GM21717 (cell line): ENCODE data around the gene SCYL1.

Experiments used
- ATAC-seq: cut with Tn5 transposase; IDR thresholded peaks from one replicate; pipeline ENCODE4 v1.9.1; 2021; ENCODE audit warnings: mild to moderate bottlenecking, moderate library complexity; ENCODE audit not compliant: unreplicated experiment

Gene SCYL1

GRCh38 chr11:65551572-65552387, 26.9 kb downstream of the SCYL1 start:
- ATAC-seq: no peak

- ATAC-seq: no peak
These were observed 27.6 kb downstream of the SCYL1 start for GRCh38 chr11:65552388-65552951.

- ATAC-seq: no peak
These were observed 28.6 kb downstream of the SCYL1 start for GRCh38 chr11:65553301-65554001.

- ATAC-seq: no peak
These were observed 29.4 kb downstream of the SCYL1 start for GRCh38 chr11:65554057-65554818.

GRCh38 chr11:65554842-65555430, 30.1 kb downstream of the SCYL1 start:
- no peak for ATAC-seq

GRCh38 chr11:65555693-65556231, 30.9 kb downstream of the SCYL1 start:
- ATAC-seq: no peak

GRCh38 chr11:65556470-65557279, 31.8 kb downstream of the SCYL1 start:
- ATAC-seq: no peak

- no peak for ATAC-seq
These were observed 32.6 kb downstream of the SCYL1 start for GRCh38 chr11:65557280-65558001.

- no peak for ATAC-seq
These were observed 33.4 kb downstream of the SCYL1 start, which contains the start of gene LTBP3 for GRCh38 chr11:65558002-65558929. Gene LTBP3, minus strand, starts transcription at chr11:65558359. Its CDS starts 400 bp downstream, at chr11:65557959.

- ATAC-seq: no peak
These were observed 34.1 kb downstream of the SCYL1 start for GRCh38 chr11:65558930-65559509.

- ATAC-seq: no peak
These were observed 34.7 kb downstream of the SCYL1 start for GRCh38 chr11:65559535-65559934.

- no peak for ATAC-seq
These were observed 35.2 kb downstream of the SCYL1 start for GRCh38 chr11:65559951-65560537.

GRCh38 chr11:65560555-65561418, 35.9 kb downstream of the SCYL1 start:
- no peak for ATAC-seq

- ATAC-seq: no peak
These were observed 37.1 kb downstream of the SCYL1 start for GRCh38 chr11:65562020-65562419.

GRCh38 chr11:65562788-65563187, 37.9 kb downstream of the SCYL1 start:
- no peak for ATAC-seq

GRCh38 chr11:65563601-65564000, 38.7 kb downstream of the SCYL1 start:
- no peak for ATAC-seq
